DMS153 treated with DMSO at 0.1 percent for 48 hours (cell line): ENCODE measurements around the gene MYO7B.

Experiments
- DNase-seq: peaks from one replicate; lab custom pipeline; 2025; ENCODE audit not compliant: unreplicated experiment; lab: John Stamatoyannopoulos, UW

MYO7B gene

DNA sequence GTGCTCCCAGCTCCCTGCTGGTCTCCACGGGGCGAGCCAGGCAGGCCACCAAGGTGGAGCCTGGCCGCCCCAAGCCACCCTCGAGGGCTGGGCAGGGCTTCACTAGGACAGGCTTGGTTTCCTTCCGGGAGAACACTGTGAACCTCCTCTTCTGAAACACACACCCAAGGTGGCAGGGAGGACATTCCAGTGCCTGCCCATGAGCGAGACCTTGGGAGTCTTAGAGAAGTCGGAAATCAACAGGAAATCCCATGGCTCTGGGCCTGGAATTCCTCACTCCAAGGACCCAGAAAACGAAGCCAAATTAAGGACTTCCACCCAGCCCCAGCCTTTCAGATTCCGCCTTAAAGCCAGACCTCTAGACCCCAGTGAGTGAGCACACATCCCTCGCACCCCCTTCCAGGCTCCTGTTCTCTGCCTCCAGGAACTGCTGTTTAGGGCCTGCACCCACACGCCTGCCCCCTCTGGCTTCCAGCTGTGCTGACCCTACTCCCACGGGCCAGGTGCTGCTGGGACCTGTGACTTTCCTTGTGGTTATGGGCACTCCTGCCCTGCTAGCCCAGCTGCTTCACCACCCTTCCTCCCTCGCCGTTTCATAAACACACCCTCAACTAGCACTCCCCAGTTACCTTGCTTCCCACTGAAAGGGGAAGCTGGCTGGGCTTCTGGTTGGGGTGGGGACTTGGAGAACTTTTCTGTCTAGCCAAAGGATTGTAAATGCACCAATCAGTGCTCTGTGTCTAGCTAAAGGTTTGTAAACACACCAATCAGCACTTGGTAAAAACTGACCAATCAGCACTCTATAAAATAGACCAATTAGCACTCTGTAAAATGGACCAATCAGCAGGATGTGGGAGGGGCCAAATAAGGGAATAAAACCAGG, 124.2 kb downstream of the MYO7B start:
- no peak for DNase-seq

DNA sequence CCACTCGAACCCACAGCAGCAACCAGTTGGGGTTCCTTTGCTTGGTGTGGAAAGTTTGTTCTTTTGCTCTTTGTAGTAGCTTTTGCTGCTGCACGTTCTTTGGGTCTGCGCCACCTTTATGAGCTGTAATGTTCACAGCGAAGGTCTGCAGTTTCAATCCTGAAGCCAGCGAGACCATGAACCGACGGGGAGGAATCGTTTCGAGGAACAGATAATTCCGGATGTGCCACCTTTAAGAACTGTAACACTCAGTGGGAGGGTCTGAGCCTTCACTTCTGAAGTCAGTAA, 124.8 kb downstream of the MYO7B start:
- DNase-seq: no peak

DNA sequence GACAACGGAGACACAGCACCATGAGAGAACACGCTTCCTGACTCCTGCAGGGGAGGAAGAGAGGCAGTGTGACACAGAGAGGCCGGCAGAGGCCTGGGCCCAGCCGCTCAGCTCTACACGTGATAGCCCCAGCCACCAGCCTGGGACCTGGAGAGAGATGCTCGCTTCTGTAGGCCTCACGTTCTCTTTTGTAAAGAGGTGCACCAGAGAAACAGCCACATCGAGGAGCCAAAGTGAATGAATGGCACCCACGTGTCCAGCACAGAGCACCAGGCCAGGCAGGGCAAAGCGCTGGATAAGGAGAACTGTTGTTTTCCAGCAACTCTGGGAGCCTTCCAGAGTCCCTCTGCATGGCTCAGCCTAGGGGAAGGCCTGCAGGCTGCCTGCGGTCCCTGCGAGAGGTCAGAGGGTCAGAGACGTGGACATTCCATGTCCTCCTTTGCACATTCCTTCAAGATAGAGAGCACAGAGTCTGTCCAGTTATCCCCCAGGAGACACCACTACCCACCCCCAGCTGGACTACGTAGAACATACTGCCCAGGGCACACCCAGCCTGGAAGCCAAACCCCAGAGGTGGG, 125.7 kb downstream of the MYO7B start:
- no peak for DNase-seq

DNA sequence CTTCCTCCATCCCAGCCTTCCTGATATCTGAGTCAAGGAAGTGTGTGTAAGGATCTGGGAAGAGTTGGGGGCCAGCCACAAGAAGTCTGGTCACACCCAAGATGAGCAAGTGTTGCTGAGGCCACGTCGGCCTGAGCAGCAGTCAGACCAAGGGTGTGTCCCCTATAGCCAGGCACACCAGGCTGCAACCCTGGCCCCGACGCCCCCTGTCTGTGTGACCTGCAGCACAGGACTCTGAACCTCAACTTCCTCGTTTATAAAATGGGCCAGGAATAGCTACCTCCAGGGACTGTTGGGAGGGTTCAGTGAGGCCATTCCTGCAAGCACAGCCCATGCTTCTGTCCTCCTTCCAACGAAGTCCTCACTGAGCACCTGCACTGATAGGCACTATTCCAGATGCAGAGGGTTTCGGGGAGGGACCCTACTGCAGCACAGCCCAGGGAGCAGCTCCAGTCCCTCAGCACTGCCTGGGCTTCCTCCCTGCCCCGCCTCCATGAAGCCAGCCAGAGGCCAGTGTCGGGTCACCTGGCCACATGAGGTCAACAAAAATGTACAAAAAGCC, 126.5 kb downstream of the MYO7B start:
- DNase-seq: no peak

DNA sequence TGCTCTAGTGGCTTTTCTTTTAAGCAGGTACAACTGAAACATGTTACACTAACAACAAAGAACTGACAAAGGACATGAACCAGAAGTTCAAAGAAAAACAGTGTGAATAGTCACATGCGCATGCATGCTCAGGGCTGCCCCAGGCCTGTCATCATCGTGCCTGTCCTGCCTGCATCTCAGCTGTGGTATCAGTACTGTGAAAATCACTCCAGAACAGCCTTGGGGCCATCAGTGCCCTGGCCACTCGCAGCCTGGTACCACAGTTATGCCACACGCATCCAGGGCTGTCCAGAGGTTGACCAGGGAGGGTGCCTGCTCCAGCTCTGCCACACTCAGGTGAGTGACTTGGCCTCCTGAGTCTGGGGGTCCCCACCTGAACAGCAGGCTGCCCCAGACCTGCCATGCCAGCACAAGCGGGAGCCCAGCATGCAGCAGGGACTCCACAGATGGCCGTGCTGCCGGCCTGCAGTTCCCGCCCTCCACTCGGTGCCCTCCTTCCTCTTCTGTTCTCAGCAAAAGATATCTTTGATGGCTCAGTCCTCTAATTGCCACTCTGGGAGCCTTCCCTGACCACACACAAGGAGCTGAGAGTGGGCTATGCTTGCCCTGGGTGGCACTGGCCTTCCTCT, 127.6 kb downstream of the MYO7B start:
- DNase-seq: no peak

DNA sequence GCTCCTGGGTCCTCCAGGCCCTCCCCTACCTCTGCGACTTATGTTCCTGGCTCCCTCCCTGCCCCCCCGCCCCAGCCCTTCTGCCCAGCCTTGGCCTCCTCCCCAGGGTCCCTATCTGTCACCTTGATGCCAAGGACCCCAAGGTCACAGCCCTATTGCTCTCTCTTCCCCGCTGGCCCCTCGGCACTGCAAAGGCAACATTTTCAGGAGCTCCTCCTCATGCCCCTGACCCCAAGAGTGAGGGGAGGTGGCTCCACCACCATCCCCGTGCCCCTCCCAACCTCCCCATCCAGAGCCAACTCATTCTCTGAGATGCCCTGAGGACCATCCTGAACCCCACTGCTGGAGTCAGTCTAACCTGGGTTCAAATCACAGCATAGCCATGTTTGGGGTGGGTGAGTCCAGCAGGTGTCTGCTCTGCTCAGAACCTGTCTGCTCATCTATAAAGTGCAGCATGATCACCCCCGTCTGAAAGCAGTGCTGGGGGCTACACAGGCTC, 128.1 kb downstream of the MYO7B start:
- no peak for DNase-seq

DNA sequence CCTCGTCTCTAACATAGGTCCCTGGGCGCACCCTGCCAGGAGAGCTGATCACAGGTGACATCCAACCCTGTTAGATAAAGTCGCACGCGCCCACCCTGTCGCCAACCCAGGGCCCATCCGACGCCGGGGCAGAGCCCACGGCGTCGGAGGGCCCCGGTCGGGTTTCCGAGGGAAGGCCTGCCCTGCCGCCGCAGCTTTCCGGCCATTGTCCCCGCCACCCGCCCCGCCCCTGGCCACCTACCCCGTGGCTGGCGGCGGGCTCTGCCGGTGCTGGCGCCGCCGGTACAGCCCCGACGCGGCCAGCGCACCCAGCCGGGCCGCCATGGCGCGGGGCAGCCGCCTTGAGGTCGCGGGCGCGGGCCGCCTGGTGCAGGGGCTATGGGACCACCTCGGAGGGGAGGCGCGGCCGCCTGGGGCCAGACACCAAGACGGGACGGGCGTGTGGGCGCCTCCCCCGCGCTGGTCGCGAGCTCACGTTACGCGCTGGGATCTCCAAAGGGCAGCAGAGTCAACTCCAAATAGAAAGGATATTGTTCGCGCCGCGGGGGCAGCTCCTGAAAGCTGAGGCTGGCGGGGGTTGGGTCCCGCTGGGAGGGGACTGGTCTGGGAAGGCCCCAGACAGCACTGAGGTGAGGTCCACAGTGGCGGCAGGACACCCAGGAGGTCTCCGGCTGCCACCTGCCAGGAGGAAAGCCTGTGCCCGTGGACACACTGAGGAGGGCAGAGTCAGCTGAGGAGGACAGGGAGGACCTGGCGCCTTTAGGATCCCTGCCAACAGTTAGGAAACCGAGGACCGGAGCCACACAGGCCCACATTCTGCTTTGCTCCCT, 128.8 kb downstream of the MYO7B start:
- DNase-seq: no peak

DNA sequence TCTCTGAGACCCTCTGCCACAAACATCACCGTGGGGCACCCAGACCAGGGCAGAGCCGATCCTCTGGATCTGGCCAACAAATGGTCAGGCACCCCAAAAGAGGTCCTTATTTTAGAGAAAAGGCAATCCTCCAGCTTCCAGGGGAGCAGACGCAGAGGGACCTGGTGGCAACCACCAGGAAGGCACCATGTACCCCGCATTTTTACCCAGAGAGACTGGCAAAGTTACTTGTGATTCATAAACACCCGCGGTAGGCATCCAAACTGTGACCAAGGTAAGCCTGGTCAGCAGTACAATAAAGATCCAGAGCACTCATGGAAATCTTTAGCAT, 129.4 kb downstream of the MYO7B start:
- no peak for DNase-seq

DNA sequence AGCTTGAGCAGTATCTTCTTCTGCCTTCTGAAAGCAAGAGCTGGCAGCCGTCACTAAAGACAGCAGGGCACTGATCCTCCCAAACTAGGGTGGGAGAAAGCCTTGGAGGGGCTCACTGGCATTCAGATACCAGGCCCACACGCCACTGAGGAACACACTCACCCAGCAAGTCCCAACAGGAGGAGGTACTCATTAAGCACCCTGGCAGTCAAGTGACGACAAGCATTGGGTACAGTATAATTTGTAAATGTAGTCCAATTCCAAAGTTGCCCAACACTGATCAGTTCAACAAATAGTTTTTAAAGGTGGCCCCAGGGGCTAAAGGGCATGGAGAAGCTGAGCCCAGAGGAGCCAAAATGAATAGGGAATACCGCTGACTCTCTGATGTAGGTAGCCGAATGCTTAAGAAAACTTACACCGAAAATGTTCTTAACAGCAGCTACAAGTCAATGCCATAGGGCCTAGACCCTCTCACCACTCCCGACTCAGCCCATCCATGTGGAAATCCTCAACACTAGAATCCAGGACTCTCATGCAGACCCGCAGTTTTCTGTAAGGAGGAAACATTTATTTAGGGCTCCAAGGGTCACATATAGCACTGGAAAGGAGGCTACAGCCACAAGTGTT, 129.9 kb downstream of the MYO7B start:
- DNase-seq: no peak

DNA sequence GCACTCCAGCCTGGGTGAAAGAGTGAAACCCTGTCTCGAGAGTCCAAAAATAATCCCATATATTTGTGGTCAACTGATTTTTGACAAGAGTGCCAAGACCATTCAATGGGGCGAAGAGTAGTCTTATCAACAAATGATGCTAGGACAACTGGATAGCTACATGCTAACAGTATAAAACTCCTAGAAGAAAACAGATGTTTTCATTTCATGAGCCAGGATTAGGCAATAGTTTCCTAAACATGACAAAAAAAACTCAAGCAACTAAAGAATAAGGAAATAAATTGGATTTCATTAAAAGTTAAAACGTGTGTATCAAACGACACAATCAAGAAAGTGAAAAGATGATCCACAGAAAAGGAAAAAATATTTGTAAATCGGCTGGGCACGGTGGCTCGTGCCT, 133.6 kb downstream of the MYO7B start:
- no peak for DNase-seq

DNA sequence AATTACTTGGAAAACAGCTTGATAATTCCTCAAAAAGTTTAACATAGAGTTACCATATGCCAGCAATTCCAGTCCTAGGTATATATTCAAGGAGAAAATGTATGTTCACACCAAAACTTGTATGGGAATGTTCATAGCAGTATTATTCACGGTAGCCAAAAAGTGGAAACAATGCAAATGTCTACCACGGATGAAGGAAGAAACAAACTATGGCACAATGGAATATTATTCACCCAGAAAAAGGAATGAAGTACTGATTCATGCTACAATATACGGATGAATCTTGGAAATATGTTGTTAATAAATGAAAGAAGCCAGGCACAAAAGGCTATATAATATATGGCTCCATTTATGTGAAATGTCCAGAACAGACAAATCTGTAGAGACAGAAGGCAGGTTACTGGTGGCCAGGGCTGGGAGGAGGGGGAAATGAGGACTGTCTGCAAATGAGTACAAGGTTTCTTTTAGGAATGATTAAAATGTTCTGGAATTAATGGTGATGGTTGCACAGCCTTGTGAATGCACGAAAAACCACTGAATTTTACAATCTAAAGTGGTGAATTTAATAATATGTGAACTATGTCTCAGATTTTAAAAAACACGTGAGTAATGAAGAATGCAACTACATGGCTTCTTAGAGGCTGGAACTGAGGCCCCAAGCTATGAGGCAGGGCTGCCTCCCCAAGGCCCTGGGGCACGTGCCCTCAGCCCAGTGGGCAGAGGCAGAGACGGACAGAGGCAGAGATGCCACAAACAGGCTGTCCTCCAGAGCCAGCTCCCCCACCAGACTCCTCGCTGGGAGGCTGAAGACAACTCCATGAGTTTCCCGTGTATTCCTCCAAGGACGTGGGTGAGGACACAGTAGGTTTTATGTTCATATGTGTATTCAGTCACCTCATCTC, 134.8 kb downstream of the MYO7B start:
- no peak for DNase-seq

DNA sequence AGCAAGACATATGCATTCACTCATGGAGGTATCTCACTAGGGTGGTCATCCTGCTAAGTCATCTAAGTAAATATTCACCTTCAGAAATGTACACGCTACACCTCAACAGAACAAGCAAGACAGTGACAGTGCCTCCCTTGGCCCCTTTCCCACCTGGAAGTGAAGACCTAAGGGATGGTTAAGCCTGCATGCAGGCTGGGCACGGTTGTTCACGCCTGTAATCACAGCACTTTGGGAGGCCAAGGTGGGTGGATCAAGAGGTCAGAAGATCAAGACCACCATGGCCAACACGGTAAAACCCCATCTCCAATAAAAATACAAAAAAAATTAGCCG, 135.4 kb downstream of the MYO7B start:
- DNase-seq: no peak

DNA sequence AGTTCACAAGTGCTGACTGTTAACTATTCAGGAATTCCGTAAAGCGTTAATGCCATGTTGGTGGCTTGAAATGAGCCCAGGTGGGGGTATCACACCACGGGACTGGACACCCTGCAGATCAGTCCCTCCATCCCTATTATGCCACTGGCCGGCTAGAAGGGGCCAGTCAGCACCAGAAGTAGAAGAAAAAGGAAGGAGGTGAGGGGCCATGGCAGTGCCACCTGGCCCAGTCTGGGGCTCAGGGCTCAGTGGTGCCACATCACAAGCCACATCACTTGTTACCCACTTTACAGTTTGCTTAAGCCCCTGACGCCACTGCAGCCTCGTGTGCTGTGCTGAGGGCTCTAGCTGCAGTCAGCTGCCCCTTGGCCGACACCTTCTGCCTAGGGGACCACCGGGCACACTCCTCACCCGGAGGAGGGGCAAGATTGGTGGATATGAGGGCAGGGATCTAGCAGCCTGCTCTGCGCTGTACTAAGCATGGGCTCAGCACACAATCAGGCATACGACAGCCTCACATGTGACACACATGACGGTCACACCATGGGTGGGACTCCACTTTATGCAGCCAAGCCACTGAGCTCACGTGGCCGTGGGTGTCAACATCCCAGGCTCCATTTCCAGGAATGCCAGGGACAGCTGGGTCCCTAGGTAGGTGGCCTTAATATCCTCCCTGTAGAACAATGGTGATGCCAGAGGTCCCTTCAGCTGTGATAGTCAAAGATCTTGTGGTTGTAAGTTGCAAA, 136.2 kb downstream of the MYO7B start:
- no peak for DNase-seq

DNA sequence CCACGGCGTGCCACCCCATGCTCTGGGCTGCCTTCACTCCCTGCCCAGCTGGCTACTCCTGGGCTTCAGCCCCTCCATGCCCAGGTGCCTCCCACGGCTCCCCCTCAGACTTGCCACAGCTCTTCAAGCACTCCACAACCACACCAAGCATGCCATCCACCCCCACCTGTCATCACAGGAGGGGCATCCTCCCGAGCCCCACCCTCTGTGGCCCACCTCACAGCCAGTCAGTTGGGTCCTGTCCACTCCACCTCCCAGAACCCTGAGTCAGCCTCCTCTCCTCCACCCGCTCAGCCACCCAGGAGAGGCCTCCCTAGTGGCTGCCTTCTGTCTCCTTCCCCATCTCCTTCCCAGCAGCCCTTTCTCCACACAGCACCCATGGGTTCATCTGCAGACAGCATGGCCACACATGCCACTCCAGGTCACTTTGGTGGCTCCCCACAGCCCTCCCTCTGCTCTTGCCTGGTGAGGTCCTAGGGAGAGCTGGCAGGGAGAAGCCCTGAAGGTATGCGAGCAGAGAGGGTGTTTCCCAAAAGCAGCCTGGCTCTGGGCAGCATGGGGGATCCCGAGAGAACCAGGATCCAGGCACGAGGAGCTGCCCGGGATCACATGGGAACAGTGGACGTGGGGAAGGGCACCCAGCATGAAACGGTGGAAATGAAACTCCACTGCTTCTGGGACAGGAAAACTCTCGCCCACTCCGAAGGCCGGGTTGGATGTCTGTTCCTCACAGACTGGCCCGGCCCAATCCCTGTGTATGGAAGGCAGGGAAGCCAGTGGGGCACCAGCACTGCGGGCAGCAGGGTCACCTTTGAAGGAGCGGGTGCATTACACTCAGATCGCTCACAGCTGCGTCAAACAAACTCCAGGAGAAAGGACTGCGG, 137.1 kb downstream of the MYO7B start:
- DNase-seq: no peak

DNA sequence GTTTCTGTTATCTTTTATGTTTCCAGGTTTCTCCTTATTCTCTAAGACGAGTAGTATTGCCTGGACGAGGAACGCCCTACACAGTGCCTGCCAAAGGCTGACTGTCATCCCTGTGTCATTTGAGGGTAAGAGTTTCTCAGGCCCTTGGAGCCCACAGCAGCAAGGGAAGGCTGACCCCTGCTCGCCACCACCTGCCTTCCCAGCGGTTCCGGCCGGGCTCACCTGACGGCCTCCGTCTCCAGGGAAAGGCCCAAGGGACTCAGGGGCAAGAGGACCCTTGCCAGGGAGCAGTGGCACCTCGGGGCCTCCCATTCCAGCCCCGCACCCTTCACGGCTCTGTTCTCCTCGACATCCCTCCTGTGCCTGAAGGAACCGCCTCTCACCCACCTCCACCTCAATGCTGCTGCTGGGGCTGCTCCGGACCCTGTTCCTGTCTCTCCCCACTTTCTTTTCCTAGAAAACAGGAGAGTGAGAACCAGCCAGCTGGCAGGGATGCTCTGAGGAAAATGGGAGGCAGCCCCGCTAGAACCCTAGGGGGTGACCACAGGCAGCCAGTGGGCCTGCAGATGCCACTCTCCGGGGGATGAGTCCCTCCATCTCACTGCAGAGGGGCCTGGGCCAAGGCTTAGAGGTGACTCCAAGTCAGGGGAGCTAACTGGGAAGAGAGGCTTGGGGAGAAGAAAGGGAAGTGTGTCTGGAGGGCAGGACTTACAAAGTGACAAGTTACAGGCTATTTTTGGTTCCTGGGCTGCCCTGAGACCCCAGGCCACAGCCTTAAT, 138.0 kb downstream of the MYO7B start:
- no peak for DNase-seq

DNA sequence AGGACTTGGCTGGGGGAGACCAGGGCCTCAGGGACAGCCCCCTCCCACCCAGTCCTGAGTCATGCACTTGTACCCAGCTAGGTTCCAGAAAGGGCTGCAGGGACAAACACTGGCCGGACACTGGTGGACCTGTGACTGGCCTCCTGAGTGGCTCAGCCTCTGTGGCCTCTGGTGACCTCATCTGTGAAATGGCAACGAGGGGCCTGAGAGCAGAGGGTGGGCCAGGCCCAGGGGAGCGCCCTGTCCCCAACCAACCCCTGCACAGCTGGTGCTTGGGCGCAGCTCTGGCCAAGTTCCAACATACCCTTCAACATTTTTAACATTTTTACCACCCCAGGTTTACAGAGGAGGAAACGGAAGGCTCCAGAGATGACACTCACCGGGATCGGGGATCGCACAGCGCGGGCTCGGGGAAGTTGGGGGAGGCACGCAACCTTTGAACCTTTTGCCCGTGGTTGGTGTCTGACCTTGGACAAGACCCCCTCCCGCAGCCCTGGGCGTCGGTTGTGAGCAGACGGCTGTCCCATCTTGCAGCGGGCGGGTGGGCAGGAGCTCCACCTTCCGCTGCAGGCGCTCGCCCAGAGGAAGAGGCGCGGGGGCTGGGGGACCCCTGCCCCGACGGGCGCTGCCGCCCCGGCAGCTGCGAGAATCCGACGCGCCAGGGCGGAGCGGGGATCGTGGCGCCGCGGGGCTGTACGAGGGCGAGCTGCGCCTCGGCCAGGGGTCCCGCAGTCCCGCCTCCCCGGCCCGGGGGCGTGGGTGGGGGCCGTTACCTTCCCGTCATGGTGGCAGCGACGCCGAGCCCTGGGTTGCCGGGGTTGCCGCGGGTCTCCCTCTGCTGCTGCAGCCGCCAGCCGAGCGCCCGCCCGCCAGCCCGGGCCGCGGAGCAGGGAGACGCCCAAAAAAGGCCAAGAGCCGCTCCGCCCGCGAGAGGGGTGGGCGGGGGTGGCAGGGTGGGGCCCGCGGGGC, 139.0 kb downstream of the MYO7B start:
- DNase-seq: no peak
